ENCODE results near the gene FKBP10.
A peak's percentile ranks its signal among the peaks of the same experiment; 100 is the strongest.

The FKBP10 gene

GRCh38 chr17:41784207-41784744 lies 28.5 kb upstream of the FKBP10 start:
- DNase-seq, result no peak

DNA sequence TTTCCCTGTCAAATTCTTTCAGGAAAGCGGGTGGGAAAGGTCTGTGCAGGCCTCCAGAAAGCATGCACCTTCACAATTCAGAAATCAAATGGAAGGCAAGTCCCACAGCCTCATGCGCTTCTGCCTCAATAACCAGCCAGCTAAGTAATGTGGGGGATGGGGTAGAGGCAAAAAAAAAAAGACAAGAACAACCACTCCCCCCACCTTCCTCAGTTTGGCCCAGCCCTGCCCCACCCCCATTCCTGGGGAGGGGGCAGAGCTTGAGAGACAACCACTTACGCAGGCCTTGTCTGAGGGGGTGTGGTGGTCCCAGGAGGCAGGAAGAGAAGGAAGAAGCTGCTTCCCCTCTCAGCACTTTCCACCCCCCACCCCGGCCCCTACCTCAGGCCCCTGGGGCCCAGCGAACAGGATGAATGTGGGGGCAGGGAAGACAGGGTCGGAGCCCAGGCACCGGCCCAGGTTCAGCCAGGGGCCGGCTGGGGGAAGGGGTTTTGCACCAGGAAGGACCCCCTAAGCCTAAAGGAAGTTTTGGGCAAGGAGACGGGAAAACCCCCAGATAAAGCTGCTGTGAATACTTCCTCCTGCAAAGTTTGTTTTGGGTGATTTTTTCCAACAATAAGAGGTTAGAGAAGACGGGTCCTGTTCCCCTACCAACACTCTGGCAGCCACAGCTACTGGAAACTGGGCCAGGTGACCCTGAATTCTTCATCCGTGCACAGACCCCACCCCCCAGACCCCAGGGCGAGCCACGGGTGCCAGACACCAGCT lies 27.5 kb upstream of the FKBP10 start:
- no peak for DNase-seq

DNA sequence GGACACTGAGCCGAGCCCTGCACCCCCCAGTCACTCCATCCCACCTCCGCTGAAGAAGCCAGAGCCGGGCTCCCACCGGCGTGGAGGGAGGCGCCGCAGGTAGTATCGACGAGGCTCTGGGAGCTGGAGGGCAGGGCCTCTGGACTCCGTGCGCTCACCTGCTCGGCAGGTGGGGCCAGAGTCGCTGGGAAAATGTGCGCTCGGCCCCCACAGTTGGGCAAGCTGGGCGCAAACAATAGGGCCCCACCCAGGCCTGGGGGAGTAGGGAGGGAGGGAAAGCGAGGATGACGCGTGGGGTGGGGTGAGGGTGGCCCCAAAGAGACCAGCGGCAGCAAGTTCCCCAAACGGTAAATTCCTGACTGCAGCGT lies 27.0 kb upstream of the FKBP10 start:
- no peak for DNase-seq

DNA sequence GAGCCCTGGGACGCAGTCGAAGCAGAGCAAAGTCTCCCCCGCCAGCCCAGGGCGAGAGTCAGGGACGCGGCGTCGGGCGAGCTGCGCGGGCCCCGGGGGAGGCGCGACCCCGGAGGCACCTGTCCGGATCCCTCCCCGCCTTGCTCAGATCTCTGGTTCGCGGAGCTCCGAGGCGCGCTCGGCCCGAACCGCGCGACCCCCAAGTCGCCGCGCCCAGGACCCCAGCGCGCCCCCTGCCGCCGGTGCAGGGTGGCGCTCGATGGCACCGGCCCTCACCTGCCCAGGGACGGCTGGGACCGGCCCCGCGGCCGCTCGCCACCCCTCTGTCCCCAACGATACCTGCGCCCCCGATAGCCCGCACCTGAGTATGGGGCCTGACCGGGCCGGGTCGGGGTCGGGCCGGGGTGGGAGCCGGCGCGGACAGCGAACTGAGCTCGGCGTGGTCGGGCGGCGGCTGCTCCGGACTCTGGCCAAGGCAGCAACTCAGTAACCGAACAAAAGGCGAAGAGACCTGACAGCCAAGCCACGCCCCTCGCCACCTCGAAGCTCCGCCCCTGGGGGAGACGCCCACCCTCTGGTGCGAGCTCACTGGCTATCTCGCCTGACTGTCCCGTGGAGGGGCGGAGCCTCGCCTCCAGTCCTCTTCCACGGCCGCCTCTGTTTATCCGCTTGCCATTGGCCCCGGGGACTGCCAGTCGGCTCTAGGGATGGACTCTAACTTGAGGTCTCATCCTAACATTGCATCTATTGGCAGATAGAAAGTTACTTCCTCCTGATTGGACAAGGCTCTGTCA lies 26.4 kb upstream of the FKBP10 start, which contains the start of gene JUP:
Gene JUP (minus strand): TSS at position 485 of the 794 bp plus-strand sequence. CDS start 14,857 bp downstream, outside the sequence.
- no peak for DNase-seq

GRCh38 chr17:41787021-41787418 lies 25.8 kb upstream of the FKBP10 start:
- no peak for DNase-seq

DNA sequence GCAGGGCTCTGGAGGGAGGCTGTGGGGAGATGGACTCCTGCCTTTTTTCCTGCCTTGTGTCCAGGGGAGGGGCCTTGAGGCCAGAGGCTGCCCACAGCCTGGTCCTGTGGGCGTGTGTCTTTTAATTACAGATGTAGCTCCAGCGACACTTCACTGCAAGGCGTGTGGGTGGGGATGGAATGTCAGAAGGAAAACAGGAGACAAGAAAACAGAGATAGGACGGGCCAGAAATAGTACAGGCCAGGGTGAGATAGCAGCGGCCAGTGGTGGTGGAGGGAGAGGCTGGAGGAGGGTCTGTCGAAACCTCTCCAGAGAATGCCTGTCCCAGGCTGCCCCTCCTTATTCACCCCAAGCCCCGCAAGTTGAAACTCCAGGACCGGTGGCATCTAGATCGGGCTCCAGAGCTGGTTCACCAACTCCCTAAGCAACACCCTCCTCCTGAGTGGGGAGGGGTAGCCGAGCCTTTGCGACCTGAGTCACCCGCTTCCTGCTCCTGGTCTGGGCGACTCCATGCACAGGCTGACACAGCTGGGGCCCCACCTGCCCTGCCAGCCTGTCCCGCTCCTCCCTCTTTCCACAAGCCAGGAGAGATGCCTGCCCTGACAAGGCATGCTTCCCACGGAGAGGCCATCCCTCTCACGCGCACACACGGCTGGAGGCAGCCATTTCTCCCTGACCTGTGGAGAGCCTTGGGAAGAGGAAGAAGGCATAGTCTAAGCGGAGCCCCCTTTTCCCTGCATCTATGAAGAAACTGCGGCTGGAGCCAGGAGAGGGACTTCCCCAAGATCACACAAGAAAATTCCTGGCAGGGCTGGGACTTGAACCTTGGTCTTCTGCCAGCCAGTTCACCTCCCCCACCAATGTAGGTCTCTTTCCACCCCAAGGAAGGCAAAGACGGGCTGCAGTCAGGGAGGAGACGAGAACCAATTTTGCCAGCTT lies 19.7 kb upstream of the FKBP10 start:
- DNase-seq, result no peak

DNA sequence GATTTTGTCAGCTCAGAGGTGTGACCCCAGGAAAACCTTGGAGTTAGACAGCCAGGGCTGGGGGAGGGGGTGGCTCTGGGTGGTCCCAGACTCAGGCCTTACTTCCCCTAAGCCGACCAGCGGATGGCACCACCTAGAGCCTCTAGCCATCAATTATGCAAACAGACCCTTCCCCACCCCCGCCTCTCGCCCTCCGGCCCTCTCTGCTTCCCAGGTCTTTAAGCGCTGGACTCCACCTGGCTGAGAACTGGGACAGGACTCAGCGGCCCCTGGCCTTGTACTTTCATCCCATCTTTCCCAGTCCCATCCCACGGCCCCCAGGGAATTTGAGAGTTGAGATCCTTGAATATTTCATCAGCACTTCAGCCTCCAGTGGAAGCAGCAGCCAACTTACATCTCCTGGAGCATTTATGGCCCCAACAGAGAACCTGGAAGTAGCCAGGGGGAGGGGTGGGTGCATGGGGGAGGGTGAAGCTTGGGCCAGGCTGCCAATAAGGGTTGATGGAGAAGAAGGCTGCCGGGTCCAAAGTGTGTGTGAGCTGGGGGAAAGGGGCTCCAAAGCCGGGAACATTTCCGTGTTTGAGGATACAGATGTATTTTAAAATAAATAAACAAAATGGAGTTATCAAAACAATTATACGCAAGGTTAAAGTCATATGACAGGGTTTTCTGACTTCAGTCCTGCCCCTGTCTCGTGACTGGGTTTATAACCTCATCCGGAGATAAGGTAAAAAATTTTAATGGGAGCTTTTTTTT lies 18.8 kb upstream of the FKBP10 start:
- no peak for DNase-seq

DNA sequence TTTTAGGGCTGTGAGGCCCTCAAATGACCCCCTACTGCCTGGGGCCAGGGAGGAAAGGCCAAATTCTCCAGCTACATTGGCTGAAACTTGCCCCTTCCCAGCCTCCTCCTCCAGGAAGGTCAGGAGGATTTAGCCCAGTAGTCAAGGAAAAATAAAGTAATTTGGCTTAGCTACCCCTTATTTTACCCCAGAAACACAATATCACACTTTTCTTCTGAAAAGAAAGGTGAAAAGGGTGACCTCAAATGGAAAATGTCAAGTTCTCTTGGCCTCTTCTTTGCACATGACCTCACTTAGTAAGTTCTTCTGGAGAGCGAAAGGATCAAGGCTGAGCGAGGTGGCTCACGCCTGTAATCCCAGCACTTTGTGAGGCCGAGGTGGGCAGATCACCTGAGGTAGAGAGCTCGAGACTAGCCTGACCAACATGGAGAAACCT lies 18.2 kb upstream of the FKBP10 start:
- DNase-seq, result no peak

GRCh38 chr17:41796121-41796895 lies 16.5 kb upstream of the FKBP10 start:
- no peak for DNase-seq

DNA sequence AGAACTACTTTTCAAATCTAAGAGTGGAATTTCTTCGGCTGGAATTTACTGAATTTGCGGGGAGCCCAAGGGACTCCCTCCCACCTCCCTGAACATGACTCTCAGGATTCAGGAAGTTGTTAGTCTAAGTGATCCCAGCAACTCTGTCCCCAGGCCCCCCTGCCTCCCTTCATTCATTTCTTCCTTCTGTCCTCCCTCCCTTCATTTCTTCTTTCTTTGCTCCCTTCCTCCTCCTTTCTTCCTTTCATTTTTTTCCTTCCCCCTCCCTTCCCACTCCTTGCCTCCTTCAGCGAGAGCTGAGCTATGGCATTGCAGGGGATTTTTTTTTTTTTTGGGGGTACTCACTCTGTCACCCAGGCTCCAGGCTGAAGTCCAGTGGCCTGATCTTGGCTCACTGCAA lies 15.4 kb upstream of the FKBP10 start:
- DNase-seq, result no peak

DNA sequence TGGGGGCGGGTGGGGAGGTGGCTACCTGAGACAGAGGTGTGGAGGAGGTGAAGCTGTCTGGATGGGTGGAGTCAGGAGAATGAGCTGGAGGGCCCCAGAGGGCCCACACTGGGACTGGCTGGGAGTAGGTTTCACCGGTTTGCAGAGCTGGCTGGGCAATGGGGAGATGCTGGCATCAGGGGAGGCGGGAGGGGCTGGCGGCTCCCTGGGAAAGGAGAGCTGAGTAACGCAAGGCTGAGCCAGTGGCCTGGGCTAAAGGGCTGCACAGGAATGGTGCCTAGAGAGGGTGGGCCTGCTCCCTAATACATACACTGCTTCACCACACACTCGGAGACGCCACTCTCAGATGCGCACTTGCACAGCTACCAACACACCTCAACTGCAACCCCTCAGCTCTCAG lies 13.4 kb upstream of the FKBP10 start:
- no peak for DNase-seq

GRCh38 chr17:41800601-41801373 lies 12.0 kb upstream of the FKBP10 start:
- no peak for DNase-seq

GRCh38 chr17:41801374-41802271 lies 11.2 kb upstream of the FKBP10 start:
- DNase-seq, result peak; percentile 42

- no peak for DNase-seq
Measured at GRCh38 chr17:41803049-41804020, 9.5 kb upstream of the FKBP10 start.

DNA sequence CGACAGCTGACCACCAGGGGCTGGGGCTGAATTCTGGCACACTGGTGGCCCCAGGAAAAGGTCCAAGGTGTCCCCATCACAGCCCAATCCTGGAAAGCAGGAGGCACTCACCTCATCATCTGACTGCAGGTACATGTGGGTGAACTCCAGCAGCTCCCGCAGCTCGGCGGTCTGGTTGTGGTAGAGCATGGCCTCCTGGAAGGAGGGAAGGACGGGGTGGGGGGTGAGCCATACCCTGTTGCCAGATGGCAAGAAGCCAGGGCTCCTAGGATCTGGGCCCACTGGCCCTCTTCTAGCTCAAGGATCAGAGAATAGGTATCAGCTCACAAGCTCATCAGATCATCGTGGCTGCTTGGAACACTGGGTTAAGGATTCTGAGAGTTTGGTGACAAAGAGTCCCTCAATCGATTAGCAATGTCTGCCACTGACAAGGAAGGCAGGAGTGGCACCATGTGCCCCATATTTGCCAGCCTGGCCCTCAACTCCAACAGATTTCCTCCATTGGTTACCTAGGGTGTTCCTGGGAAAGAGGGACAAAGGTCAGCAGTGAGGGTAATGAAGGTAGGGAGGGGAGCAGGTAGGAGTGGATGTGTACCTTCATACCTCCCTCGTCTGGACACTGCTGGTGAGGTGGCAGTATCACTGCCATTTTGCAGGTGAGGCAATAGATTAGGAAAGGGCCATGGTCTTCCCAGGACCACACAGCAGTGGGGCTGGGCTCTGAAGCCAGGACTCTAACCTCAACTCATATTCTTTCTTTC lies 5.9 kb upstream of the FKBP10 start:
- DNase-seq, result no peak

GRCh38 chr17:41810659-41811548 lies 1.9 kb upstream of the FKBP10 start:
- no peak for DNase-seq
